Mononuclear cell (primary cell): ENCODE measurements around the gene VSNL1. TPM values are rescaled to one million over a fixed set of nuclear protein-coding genes. Genes with fewer than 3 reads are reported as not detected.

Experiments used
- H3K27me3 ChIP-seq: 2 replicates; pipeline ENCODE4 v1.6.0; 2011; ENCODE audit warnings: low read length, control low read depth; ENCODE audit not compliant: insufficient read depth
- H3K4me1 ChIP-seq: 2 replicates; pipeline ENCODE4 v1.5.1; 2011; ENCODE audit warnings: mild to moderate bottlenecking, low read length, control low read depth; ENCODE audit not compliant: insufficient read depth
- H3K4me3 ChIP-seq: 2 replicates; pipeline ENCODE4 v1.5.1; 2011; ENCODE audit warnings: mild to moderate bottlenecking, low read length, moderate library complexity
- H3K9me3 ChIP-seq: 2 replicates; pipeline ENCODE4 v1.5.1; 2011; ENCODE audit warnings: low read depth, mild to moderate bottlenecking, control low read depth, low read length
- total RNA-seq: library from RNA; depleted of rRNA; stranded (reverse); fragments of >200 nt; gene quantifications from one replicate; pipeline ENCODE4 v1.2.3, GENCODE V29; 2012

Gene VSNL1
- total RNA-seq, 1 donor, result not detected

GRCh38 chr2:17649026-17649425 is 108.5 kb downstream of the VSNL1 start:
- Histone ChIP-seq H3K4me1 (no peaks in the 10 kb centered on the region), H3K9me3 (no peaks in the 10 kb centered on the region), H3K27me3 (no peaks in the 10 kb centered on the region), H3K4me3 (no peak overlapping the region)

GRCh38 chr2:17652681-17653394 is 112.3 kb downstream of the VSNL1 start:
- Histone ChIP-seq H3K4me1 (no peaks in the 10 kb centered on the region), H3K4me3 (no peak overlapping the region), H3K27me3 (no peaks in the 10 kb centered on the region), H3K9me3 (no peaks in the 10 kb centered on the region)

GRCh38 chr2:17657759-17658158 is 117.3 kb downstream of the VSNL1 start:
- H3K27me3 ChIP-seq, result no peaks in the 10 kb centered on the region
- no peaks in the 10 kb centered on the region for H3K9me3 ChIP-seq
- no peak overlapping the region for H3K4me3 ChIP-seq
- no peaks in the 10 kb centered on the region for H3K4me1 ChIP-seq

DNA sequence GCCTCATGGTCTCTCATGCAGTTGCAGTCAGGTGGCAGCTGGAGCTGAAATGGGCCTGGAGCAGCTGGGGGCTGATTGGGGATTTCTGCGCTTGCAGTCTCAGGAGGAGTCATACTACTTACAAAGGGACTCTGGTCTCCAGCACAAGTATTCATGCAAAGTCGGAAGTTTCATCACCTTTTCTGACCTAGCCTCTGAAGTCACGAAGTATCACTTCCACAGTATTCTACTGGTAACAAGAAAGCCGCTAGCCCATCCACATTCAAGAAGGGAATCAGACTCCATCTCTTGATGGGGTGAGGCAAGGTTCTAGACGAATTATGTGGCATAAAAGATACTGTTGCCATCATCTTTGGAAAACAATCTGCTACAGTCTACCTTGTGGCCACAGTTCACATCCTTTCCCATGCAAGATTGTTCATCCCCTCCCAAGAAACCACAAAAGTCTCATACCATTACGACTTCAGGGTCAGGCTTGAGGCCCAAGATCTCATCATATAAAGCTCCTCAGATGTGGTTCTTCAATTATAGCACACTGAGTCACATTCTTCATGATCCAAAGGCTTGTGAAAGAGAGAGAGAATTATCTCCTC is 117.9 kb downstream of the VSNL1 start:
- H3K4me1 ChIP-seq, result no peaks in the 10 kb centered on the region
- no peak overlapping the region for H3K4me3 ChIP-seq
- H3K9me3 ChIP-seq, result no peaks in the 10 kb centered on the region
- no peaks in the 10 kb centered on the region for H3K27me3 ChIP-seq

GRCh38 chr2:17660219-17660618 is 119.7 kb downstream of the VSNL1 start:
- Histone ChIP-seq H3K4me3 (no peak overlapping the region), H3K4me1 (no peaks in the 10 kb centered on the region), H3K27me3 (no peaks in the 10 kb centered on the region), H3K9me3 (no peaks in the 10 kb centered on the region)

GRCh38 chr2:17661460-17661859 is 121.0 kb downstream of the VSNL1 start:
- no peaks in the 10 kb centered on the region for H3K27me3 ChIP-seq

DNA sequence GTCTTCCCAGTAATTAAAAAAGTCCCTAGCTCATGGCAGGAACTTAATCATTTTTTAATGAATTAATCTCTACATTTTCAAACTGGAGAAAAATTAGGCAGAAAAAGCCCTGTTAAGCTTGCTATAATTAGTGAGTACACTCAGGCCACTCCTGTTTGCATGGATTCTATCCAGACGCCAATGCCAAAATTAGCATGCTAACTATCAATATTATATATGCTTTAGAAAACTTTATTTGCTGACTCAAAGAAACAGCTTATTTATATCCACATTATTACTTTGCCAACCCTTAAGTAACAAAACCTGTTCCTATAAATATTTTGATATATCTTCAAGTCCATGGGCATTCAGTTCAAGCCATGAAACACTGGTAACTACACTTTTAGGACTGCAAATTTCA is 122.2 kb downstream of the VSNL1 start:
- H3K4me1 ChIP-seq, result no peaks in the 10 kb centered on the region
- no peak overlapping the region for H3K4me3 ChIP-seq

More at GRCh38 chr2:17661460-17661859, 121.0 kb downstream of the VSNL1 start:
- H3K9me3 ChIP-seq, result no peaks in the 10 kb centered on the region
- no peak overlapping the region for H3K4me3 ChIP-seq
- H3K4me1 ChIP-seq, result no peaks in the 10 kb centered on the region

GRCh38 chr2:17664534-17664933 is 124.0 kb downstream of the VSNL1 start:
- Histone ChIP-seq H3K4me1 (no peaks in the 10 kb centered on the region), H3K9me3 (no peaks in the 10 kb centered on the region), H3K27me3 (no peaks in the 10 kb centered on the region), H3K4me3 (no peak overlapping the region)

More for the DNA sequence above, 122.2 kb downstream of the VSNL1 start:
- Histone ChIP-seq H3K9me3 (no peaks in the 10 kb centered on the region), H3K27me3 (no peaks in the 10 kb centered on the region)

DNA sequence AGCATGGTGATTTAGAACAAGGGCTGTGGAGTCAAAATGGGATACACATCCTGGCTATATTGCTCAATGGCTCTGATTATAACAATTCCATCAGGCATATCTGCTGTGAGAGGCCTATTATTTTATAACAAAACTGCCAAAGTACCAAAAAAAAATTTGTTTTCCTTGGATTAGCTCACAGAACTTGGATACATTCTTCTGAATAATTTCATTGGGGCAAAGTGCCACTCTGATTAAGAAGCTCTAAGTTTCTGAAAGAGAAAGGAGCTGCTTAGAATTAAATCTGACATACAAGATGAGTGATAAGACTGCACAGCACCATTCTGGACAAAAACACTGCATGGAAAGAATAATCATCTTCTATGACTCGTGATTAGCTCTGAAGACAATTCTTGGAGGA is 127.4 kb downstream of the VSNL1 start:
- no peak overlapping the region for H3K4me3 ChIP-seq
- no peaks in the 10 kb centered on the region for H3K9me3 ChIP-seq
- H3K4me1 ChIP-seq, result no peaks in the 10 kb centered on the region
- no peaks in the 10 kb centered on the region for H3K27me3 ChIP-seq

DNA sequence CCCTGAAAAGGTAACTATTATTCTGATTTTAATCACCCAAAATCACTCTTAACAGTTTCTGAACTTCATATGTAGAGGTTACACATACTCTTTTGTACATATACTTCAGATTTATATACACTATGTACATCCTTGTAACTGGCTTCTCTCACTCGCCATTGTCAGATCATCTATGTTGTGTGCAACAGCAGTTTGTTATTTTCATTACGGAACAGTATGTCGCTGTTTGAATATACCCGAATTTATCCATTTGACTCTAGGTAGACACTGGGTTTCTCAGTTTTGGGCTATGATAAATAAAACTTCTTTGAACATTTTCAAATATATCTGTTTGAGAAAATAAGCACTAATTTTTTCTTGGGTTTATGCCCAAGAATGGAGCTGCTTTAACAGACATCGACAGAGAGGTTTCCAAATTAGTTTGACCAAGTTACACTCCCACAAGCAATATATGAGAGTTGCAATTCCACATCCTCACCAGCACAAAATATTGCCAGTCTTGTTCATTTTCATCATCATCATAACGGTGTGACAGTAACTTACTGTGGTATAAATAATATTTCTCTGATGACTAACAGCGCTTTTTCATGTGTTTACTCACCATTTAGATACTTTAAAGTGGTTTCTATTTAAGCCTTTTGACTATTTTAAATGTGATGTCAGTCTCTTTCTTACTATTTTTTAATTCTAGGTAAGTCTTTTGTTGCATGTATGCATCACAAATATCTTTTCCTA is 132.3 kb downstream of the VSNL1 start:
- no peaks in the 10 kb centered on the region for H3K4me1 ChIP-seq
- H3K4me3 ChIP-seq, result no peak overlapping the region
- no peaks in the 10 kb centered on the region for H3K9me3 ChIP-seq
- H3K27me3 ChIP-seq, result no peaks in the 10 kb centered on the region

GRCh38 chr2:17674817-17675216 is 134.3 kb downstream of the VSNL1 start:
- Histone ChIP-seq H3K9me3 (no peaks in the 10 kb centered on the region), H3K4me1 (no peaks in the 10 kb centered on the region), H3K4me3 (no peak overlapping the region), H3K27me3 (no peaks in the 10 kb centered on the region)

DNA sequence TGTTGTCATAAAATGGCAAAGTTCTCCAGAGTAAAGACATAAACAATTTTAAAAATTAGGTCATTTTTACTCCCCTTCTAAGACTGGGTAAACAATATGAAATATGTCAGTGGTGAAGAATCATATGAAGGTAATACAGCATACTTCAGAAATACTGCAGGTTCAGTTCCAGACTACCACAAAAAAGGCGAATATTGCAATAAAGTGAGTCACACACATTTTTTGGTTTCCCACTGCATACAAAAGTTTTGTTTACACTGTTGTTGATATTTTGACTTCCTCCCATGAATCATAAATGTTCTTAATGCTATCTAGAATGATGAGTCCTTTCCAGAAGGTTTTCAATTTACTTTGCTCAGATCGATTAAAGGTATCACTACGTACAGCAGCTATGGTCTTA is 139.6 kb downstream of the VSNL1 start:
- Histone ChIP-seq H3K9me3 (no peaks in the 10 kb centered on the region), H3K4me1 (no peaks in the 10 kb centered on the region), H3K27me3 (no peaks in the 10 kb centered on the region), H3K4me3 (no peak overlapping the region)

- Histone ChIP-seq H3K4me3 (no peak overlapping the region), H3K27me3 (no peaks in the 10 kb centered on the region), H3K9me3 (no peaks in the 10 kb centered on the region), H3K4me1 (no peaks in the 10 kb centered on the region)
These were observed 141.8 kb downstream of the VSNL1 start for GRCh38 chr2:17682098-17682857.

- Histone ChIP-seq H3K4me3 (no peak overlapping the region), H3K27me3 (no peaks in the 10 kb centered on the region), H3K4me1 (no peaks in the 10 kb centered on the region), H3K9me3 (no peaks in the 10 kb centered on the region)
These were observed 143.5 kb downstream of the VSNL1 start for GRCh38 chr2:17683981-17684380.

DNA sequence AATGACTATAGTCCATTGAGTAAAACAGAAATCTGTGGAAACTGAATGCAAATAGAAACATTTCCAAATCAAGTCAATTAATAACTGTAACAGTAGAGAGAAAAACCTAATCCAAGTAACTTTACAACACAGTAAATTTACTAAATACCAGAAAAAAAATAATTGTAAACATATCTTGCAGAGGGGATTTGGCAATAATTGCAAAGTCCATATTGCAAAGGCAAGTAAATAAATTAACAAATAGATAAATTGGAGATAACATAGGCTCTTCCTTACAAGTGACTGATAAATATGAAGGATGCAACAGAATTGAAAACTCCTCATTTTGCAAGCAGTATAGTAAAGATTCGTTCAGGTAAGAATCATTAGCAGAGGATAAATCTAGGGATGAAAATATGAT is 148.1 kb downstream of the VSNL1 start:
- H3K4me3 ChIP-seq, result no peak overlapping the region
- no peaks in the 10 kb centered on the region for H3K9me3 ChIP-seq
- H3K27me3 ChIP-seq, result no peaks in the 10 kb centered on the region
- no peaks in the 10 kb centered on the region for H3K4me1 ChIP-seq
